HepG2 (cell line): ENCODE data around the gene HOXD12.

Experiments used
- ATF1 ChIP-seq: IDR thresholded peaks from 2 replicates; pipeline ENCODE4 v1.6.1; 2016; ENCODE audit warnings: mild to moderate bottlenecking, control low read depth
- CEBPZ ChIP-seq: IDR thresholded peaks from 2 replicates; pipeline ENCODE4 v1.6.1; 2012; ENCODE audit warnings: low read length, improper control_type of control experiment
- EP300 ChIP-seq, 3 experiments: sonication (generic) in 1 of 3; formaldehyde crosslinking in 1 of 3; IDR thresholded peaks; 2 replicates each; pipeline versions ENCODE4 v1.5.1 to v1.6.1; 2011 to 2020; ENCODE audit warnings: low read depth in 2 of 3, low read length in 2 of 3, borderline replicate concordance in 1 of 3, improper control_type of control experiment in 1 of 3, mild to moderate bottlenecking in 1 of 3, missing genetic modification reagents in 1 of 3, moderate library complexity in 1 of 3
- EZH2 ChIP-seq: conservative IDR thresholded peaks from 2 replicates; pipeline ENCODE4 v1.6.1; 2012; ENCODE audit warnings: mild to moderate bottlenecking, low read depth, low read length, moderate library complexity
- GABPA ChIP-seq, 2 experiments: IDR thresholded peaks; 2 replicates each; pipeline ENCODE4 v1.6.1; 2011 to 2016; ENCODE audit warnings: low read depth in 2 of 2, low read length in 1 of 2, missing biosample characterization in 1 of 2, missing genetic modification characterization in 1 of 2
- MBD4 ChIP-seq: IDR thresholded peaks from 2 replicates; pipeline ENCODE4 v1.6.1; 2012; ENCODE audit warnings: low read length, inconsistent platforms, borderline replicate concordance
- RAD21 ChIP-seq: fragments of 450-650 bp; formaldehyde crosslinking; IDR thresholded peaks from 2 replicates; pipeline ENCODE4 v1.5.0; 2020; ENCODE audit warnings: mild to moderate bottlenecking
- RNF2 ChIP-seq: fragments of 450-650 bp; conservative IDR thresholded peaks from 2 replicates; pipeline ENCODE4 v1.6.1; 2016; ENCODE audit warnings: low read depth
- RXRA ChIP-seq: sonication (generic); formaldehyde crosslinking; IDR thresholded peaks from 2 replicates; pipeline ENCODE4 v1.5.1; 2020; ENCODE audit warnings: missing genetic modification reagents
- TFE3 ChIP-seq: IDR thresholded peaks from 2 replicates; pipeline ENCODE4 v1.6.1; 2016

- TF ChIP-seq ATF1 (CRISPR knock-in tag) (no peak), EZH2 (no peak), TFE3 (no peak), MBD4 (no peak), CEBPZ (no peak), RXRA (peak; percentile 73), GABPA (IDR thresholded peaks at IDR 0.05; ENCODE audit: low read depth, low read length) (peak; percentile 57), GABPA (CRISPR knock-in tag; IDR thresholded peaks at IDR 0.05; ENCODE audit: low read depth) (peak; percentile 75), RNF2 (peak; percentile 94), RAD21 (CRISPR knock-in tag) (peak; percentile 100), EP300 (IDR thresholded peaks at IDR 0.05; ENCODE audit: low read depth in 2 of 2, low read length in 2 of 2) (no peak), EP300 (CRISPR knock-in tag; IDR thresholded peaks at IDR 0.05; ENCODE audit: borderline replicate concordance) (no peak)
Measured at GRCh38 chr2:176140513-176141317, 41.1 kb downstream of the HOXD12 start.
